Tibial nerve (tissue), 4 donors: ENCODE results near the gene ELL.

Source experiments
- CTCF ChIP-seq, 5 experiments: fragments of 200-600 bp in 3 of 5; fragments of 450-650 bp in 2 of 5; sonication (generic) in 3 of 5; IDR thresholded peaks; one replicate each; pipeline ENCODE4 v1.5.1; 2016 to 2019; ENCODE audit warnings: antibody characterized with exemption in 5 of 5, mild to moderate bottlenecking in 3 of 5, moderate library complexity in 2 of 5
- EP300 ChIP-seq, 2 donors: sonication (generic); formaldehyde crosslinking; IDR thresholded peaks; one replicate each; pipeline ENCODE4 v1.6.1; 2017; ENCODE audit warnings: antibody characterized with exemption in 2 of 2, mild to moderate bottlenecking in 1 of 2
- POLR2A ChIP-seq, 2 donors: fragments of 450-650 bp; IDR thresholded peaks; one replicate each; pipeline ENCODE4 v1.6.1; 2017; ENCODE audit warnings: antibody characterized with exemption in 2 of 2, mild to moderate bottlenecking in 2 of 2, moderate library complexity in 2 of 2

- no peak for TF ChIP-seq CTCF (IDR thresholded peaks at IDR 0.05)
- no peak for TF ChIP-seq EP300 (IDR thresholded peaks at IDR 0.05)
- TF ChIP-seq POLR2A (IDR thresholded peaks at IDR 0.05), result no peak
Observed at GRCh38 chr19:18461471-18461870, 60.4 kb downstream of the ELL start.
